Activated B cell treated with CpG ODN at 0.5 μM for 24 hours (primary cell): Measurements from ENCODE around the gene MAP3K6. TPM values are rescaled to one million over a fixed set of nuclear protein-coding genes. Genes with fewer than 3 reads are reported as not detected.

ENCODE experiments used
- ATAC-seq: fragments of 200-7000 bp; cut with Tn5 transposase; one replicate; pipeline ENCODE4 v1.10.0; 2021; ENCODE audit warnings: low read depth, mild to moderate bottlenecking, moderate library complexity
- CTCF ChIA-PET: fragments of 350-600 bp; sonication (Branson Sonifier 250); formaldehyde crosslinking; loops from one replicate; lab custom pipeline; 2021; ENCODE audit warnings: antibody characterized with exemption; lab: Charles Lee
- POLR2A ChIA-PET: fragments of 350-600 bp; sonication (Branson Sonifier 250); formaldehyde crosslinking; loops from one replicate; lab custom pipeline; 2021; ENCODE audit warnings: antibody characterized with exemption; lab: Charles Lee
- DNase-seq: peaks from one replicate; pipeline ENCODE4 v3.0.0; 2022
- H3K27ac Mint-ChIP-seq: one replicate; pipeline ENCODE4 v1.8.0; 2020; ENCODE audit warnings: mixed read lengths
- H3K27me3 Mint-ChIP-seq: one replicate; pipeline ENCODE4 v1.8.0; 2021; ENCODE audit warnings: mixed read lengths
- H3K36me3 Mint-ChIP-seq: one replicate; pipeline ENCODE4 v1.8.0; 2021; ENCODE audit warnings: low read depth, mixed read lengths
- H3K4me1 Mint-ChIP-seq: one replicate; pipeline ENCODE4 v1.8.0; 2021; ENCODE audit warnings: mixed read lengths
- H3K4me3 Mint-ChIP-seq: one replicate; pipeline ENCODE4 v1.8.0; 2020; ENCODE audit warnings: mild to moderate bottlenecking, mixed read lengths
- H3K9me3 Mint-ChIP-seq: one replicate; pipeline ENCODE4 v1.8.0; 2020; ENCODE audit warnings: mixed read lengths
- CTCF ChIP-seq: fragments of 200-600 bp; IDR thresholded peaks from one replicate; pipeline ENCODE4 v1.8.0; 2022; ENCODE audit warnings: antibody characterized with exemption, mild to moderate bottlenecking
- intact Hi-C: fragments of 100-400 bp; cut with micrococcal nuclease; formaldehyde crosslinking; loops from one replicate; pipeline ENCODE4 v1.15.1; 2024
- total RNA-seq: library from RNA; stranded (reverse); gene quantifications from 2 replicates; pipeline ENCODE4 v1.2.3, GENCODE V29; 2022

MAP3K6 gene
- total RNA-seq, 1 donor from 2014 or later = 4.6 TPM

- POLR2A ChIA-PET = interaction anchor here (0.5 to 1.3 kb wide), 6 partner anchors 12 to 89 kb away, joined by 3 to 6 read pairs (median 4); no protein-coding TSS in a partner anchor
- peak; percentile 66 for ATAC-seq
- Mint-ChIP-seq H3K9me3 (no peaks in the 10 kb centered on the region), H3K4me3 (no peak overlapping the region), H3K27me3 (peaks cover 2% of the 10 kb centered on the region), H3K27ac (no peak overlapping the region), H3K4me1 (peaks cover 6% of the 10 kb centered on the region), H3K36me3 (no peaks in the 10 kb centered on the region)
- no peak for DNase-seq
- intact Hi-C loops = no loop called here
- CTCF ChIA-PET = interaction anchor here (0.7 to 11.1 kb wide), 4 partner anchors 13 to 82 kb away, joined by 4 to 171 read pairs (median 11); no protein-coding TSS in a partner anchor
- no peak for TF ChIP-seq CTCF
These were observed 15.4 kb upstream of the MAP3K6 start for GRCh38 chr1:27381969-27382762.

DNA sequence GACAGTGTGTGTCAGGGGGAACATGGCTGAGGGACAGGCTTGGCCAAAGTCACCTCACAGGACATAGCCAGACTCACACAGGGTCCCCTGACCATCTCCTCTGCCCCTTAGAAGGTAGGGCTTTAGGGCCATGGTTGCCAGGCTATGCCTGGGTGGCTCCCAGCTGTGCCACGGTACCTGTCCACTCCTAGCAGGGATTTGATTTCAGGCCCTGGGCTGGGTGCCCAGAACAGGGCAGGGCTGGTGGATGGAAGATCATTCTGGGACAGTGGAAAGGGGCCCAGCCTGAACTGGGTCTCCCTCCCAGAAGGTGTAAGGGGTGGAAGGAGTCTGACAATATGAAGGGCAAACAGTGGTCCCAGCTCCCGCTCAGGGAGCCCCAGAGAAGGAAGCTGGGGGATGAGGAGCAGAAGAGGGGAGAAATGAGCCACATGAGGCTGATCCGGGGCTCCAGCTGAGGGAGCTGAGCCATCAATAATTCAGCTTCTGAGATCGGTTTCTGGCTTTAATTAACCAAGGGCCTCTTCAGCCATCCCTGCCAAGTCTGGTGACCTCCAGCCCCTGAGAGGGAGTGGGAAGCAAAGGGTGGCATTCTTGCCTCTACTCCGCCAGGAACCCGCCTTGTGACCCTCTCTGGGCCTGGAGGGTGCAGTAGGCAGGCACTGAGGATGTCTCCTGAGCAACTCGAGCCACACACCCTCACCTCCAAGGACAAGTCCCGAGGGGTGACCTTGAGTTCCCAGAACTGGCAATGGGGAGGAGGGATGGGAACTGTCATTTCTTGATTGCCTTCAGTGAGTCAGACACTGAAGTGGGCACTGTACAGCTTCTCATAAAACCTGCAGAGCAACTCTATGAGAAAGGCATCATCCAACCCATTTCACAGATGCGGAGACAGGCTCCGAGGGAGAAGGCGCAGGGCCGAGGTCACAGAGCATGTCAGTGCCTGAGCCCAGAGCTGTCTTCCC lies 14.3 kb upstream of the MAP3K6 start:
- ATAC-seq (no peak), DNase-seq (no peak)
- H3K4me3 Mint-ChIP-seq = no peak overlapping the region
- intact Hi-C loops = no loop called here
- H3K36me3 Mint-ChIP-seq = no peaks in the 10 kb centered on the region
- no peaks in the 10 kb centered on the region for H3K9me3 Mint-ChIP-seq
- peaks cover 2% of the 10 kb centered on the region for H3K27me3 Mint-ChIP-seq
- H3K4me1 Mint-ChIP-seq = peaks cover 6% of the 10 kb centered on the region
- CTCF ChIA-PET = interaction anchor here (1.2 to 11.1 kb wide), 4 partner anchors 14 to 81 kb away, joined by 4 to 171 read pairs (median 11); no protein-coding TSS in a partner anchor
- no peak overlapping the region for H3K27ac Mint-ChIP-seq
- no peak for TF ChIP-seq CTCF
- POLR2A ChIA-PET = interaction anchor here (0.5 to 0.6 kb wide), 4 partner anchors 11 to 88 kb away, joined by 3 to 6 read pairs (median 4); no protein-coding TSS in a partner anchor

GRCh38 chr1:27380224-27380623 lies 13.5 kb upstream of the MAP3K6 start:
- no peak for TF ChIP-seq CTCF
- intact Hi-C loops = no loop called here
- Mint-ChIP-seq H3K27ac (no peak overlapping the region), H3K4me1 (peaks cover 6% of the 10 kb centered on the region), H3K27me3 (peaks cover 2% of the 10 kb centered on the region), H3K4me3 (no peak overlapping the region), H3K36me3 (no peaks in the 10 kb centered on the region), H3K9me3 (no peaks in the 10 kb centered on the region)
- ChIA-PET CTCF (interaction anchor here (4.5 kb wide), 1 partner anchor 23 kb away, joined by 18 read pairs; no protein-coding TSS in a partner anchor), POLR2A (no interaction called here)
- DNase-seq (no peak), ATAC-seq (no peak)

GRCh38 chr1:27379564-27380122 lies 12.9 kb upstream of the MAP3K6 start:
- Mint-ChIP-seq H3K4me1 (peaks cover 6% of the 10 kb centered on the region), H3K36me3 (no peaks in the 10 kb centered on the region), H3K27me3 (peaks cover 2% of the 10 kb centered on the region), H3K9me3 (no peaks in the 10 kb centered on the region), H3K27ac (no peak overlapping the region), H3K4me3 (no peak overlapping the region)
- intact Hi-C loops = no loop called here
- ATAC-seq (no peak), DNase-seq (no peak)
- TF ChIP-seq CTCF = no peak
- CTCF ChIA-PET = no interaction called here
- POLR2A ChIA-PET = no interaction called here
